ENCODE measurements around the gene PZP.

The PZP gene

DNA sequence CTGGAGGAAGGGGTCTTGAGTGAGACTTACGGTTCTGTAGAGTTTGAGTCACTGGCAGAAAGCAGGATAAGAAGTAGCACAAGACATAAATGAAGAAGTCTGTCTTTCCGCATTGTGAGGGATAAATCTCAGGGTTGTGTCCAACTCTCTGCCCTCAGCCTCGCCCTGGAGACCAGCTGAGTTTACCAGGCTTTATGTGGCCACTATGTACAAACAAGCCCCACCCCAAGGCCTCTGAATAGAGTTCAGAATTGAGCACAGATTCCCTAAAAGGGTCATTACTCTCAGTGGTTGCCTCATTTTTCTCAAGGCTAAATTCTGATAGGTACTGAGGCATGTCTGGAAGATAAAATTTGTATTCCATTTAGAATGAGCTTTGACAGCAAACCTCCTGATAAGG, at the start of gene PZP:
PZP (minus strand) TSS at position 167 of the 400 bp plus-strand sequence; CDS start at position 113, 54 bp downstream.
- Histone ChIP-seq H3K9ac (ENCODE audit: low read depth, low read length, poor library complexity, severe bottlenecking) (no peak within 1 kb of the TSS), H3F3A (ENCODE audit: low read depth) (no peaks in the 10 kb centered on the region), H3K9me3 (ENCODE audit: insufficient read depth, low read depth, low read length) (no peaks in the 10 kb centered on the region), H2AFZ (ENCODE audit: low read length) (no peak within 1 kb of the TSS), H3K36me3 (ENCODE audit: insufficient read depth, low read length) (no peaks in the 10 kb centered on the region), H3K27me3 (ENCODE audit: insufficient read depth, low read length, poor library complexity, severe bottlenecking) (no peaks in the 10 kb centered on the region), H4K20me1 (ENCODE audit: insufficient read depth, low read length, poor library complexity, severe bottlenecking) (no peaks in the 10 kb centered on the region), H3K4me1 (ENCODE audit: insufficient read depth, low read length, poor library complexity, severe bottlenecking) (no peaks in the 10 kb centered on the region), H3K4me3 (ENCODE audit: low read length, poor library complexity, severe bottlenecking) (no peak within 1 kb of the TSS), H3K9me2 (replicated peaks; ENCODE audit: low read depth, low read length) (no peaks in the 10 kb centered on the region), H3K4me2 (ENCODE audit: low read depth, low read length, poor library complexity, severe bottlenecking) (no peak within 1 kb of the TSS), H3K79me2 (ENCODE audit: insufficient read depth, low read length) (no peaks in the 10 kb centered on the region)
- TF ChIP-seq CTCF (conservative IDR thresholded peaks at IDR 0.05; ENCODE audit: low read length) (no peak), EZH2phosphoT487 (IDR thresholded peaks at IDR 0.05; ENCODE audit: borderline replicate concordance) (no peak)

- Histone ChIP-seq H4K20me1 (ENCODE audit: insufficient read depth, low read length, poor library complexity, severe bottlenecking) (no peaks in the 10 kb centered on the region), H3K4me3 (ENCODE audit: low read length, poor library complexity, severe bottlenecking) (no peak overlapping the region), H3K4me2 (ENCODE audit: low read depth, low read length, poor library complexity, severe bottlenecking) (no peak overlapping the region), H3K9me3 (ENCODE audit: insufficient read depth, low read depth, low read length) (no peaks in the 10 kb centered on the region), H3K36me3 (ENCODE audit: insufficient read depth, low read length) (no peaks in the 10 kb centered on the region), H3K4me1 (ENCODE audit: insufficient read depth, low read length, poor library complexity, severe bottlenecking) (no peaks in the 10 kb centered on the region), H3K79me2 (ENCODE audit: insufficient read depth, low read length) (no peaks in the 10 kb centered on the region), H3K9me2 (replicated peaks; ENCODE audit: low read depth, low read length) (no peaks in the 10 kb centered on the region), H2AFZ (ENCODE audit: low read length) (0 out of 2 replicates have a peak overlapping the region, but pooled peaks have one; percentile 5), H3F3A (ENCODE audit: low read depth) (no peaks in the 10 kb centered on the region), H3K9ac (ENCODE audit: low read depth, low read length, poor library complexity, severe bottlenecking) (no peak overlapping the region), H3K27me3 (ENCODE audit: insufficient read depth, low read length, poor library complexity, severe bottlenecking) (no peaks in the 10 kb centered on the region)
- no peak for TF ChIP-seq EZH2phosphoT487 (IDR thresholded peaks at IDR 0.05; ENCODE audit: borderline replicate concordance)
- TF ChIP-seq CTCF (conservative IDR thresholded peaks at IDR 0.05; ENCODE audit: low read length) = no peak
Measured at GRCh38 chr12:9256758-9257405, 48.7 kb upstream of the PZP start.

- Histone ChIP-seq H3K79me2 (ENCODE audit: insufficient read depth, low read length) (no peaks in the 10 kb centered on the region), H3K27me3 (ENCODE audit: insufficient read depth, low read length, poor library complexity, severe bottlenecking) (no peaks in the 10 kb centered on the region), H3F3A (ENCODE audit: low read depth) (no peaks in the 10 kb centered on the region), H3K36me3 (ENCODE audit: insufficient read depth, low read length) (no peaks in the 10 kb centered on the region), H3K9me3 (ENCODE audit: insufficient read depth, low read depth, low read length) (no peaks in the 10 kb centered on the region), H2AFZ (ENCODE audit: low read length) (0 out of 2 replicates have a peak overlapping the region, but pooled peaks have one; percentile 5), H3K9ac (ENCODE audit: low read depth, low read length, poor library complexity, severe bottlenecking) (no peak overlapping the region), H3K4me2 (ENCODE audit: low read depth, low read length, poor library complexity, severe bottlenecking) (no peak overlapping the region), H3K4me3 (ENCODE audit: low read length, poor library complexity, severe bottlenecking) (no peak overlapping the region), H4K20me1 (ENCODE audit: insufficient read depth, low read length, poor library complexity, severe bottlenecking) (no peaks in the 10 kb centered on the region), H3K4me1 (ENCODE audit: insufficient read depth, low read length, poor library complexity, severe bottlenecking) (no peaks in the 10 kb centered on the region), H3K9me2 (replicated peaks; ENCODE audit: low read depth, low read length) (no peaks in the 10 kb centered on the region)
- TF ChIP-seq EZH2phosphoT487 (IDR thresholded peaks at IDR 0.05; ENCODE audit: borderline replicate concordance) (no peak), CTCF (conservative IDR thresholded peaks at IDR 0.05; ENCODE audit: low read length) (no peak)
Measured at GRCh38 chr12:9256341-9256740, 48.1 kb upstream of the PZP start.
